Suppressor macrophage treated with lipopolysaccharide for 1 hour (primary cell): ENCODE data around the gene TAF6.

Experiments
- DNase-seq, 3 donors: peaks; one replicate each; pipeline ENCODE4 v3.0.0-alpha.2; 2020 to 2022

Gene TAF6

GRCh38 chr7:100064162-100064561, 55.0 kb downstream of the TAF6 start:
- DNase-seq = no peak

GRCh38 chr7:100063376-100063775, 55.8 kb downstream of the TAF6 start:
- DNase-seq = no peak

GRCh38 chr7:100061518-100062193, 57.5 kb downstream of the TAF6 start:
- DNase-seq = no peak

- DNase-seq = no peak
These were observed 59.9 kb downstream of the TAF6 start for GRCh38 chr7:100059251-100059739.
